ENCODE measurements around the gene TFAP2D. TPM values are rescaled to one million over a fixed set of nuclear protein-coding genes. Genes with fewer than 3 reads are reported as not detected.

The TFAP2D gene
- total and polyA plus RNA-seq, 8 donors = not detected

DNA sequence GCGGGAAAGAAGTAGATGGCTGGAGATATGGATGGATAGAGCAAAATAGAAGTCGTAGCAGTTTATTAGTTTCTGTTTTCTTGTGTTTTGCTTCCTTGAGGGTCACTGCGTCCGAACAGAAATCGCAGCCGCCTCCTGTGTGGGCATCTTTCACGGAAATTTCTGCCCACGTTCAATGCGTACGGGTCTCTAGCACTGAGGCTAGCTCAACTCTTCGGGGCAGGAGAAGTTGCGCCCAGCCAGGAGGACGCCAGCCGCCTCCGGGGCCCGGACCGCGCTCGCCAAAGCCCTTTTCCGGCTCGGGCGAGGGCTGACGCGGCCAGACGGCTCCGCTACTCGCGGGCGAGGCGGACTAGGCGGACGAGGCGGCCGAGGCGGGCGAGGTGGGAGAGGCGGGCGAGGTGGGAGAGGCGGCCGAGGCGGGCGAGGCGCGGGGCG is 106.2 kb downstream of the TFAP2D start:
- ATAC-seq = peak in 3 of 4 donors; percentile 14 to 45 (median 41)
- H3K27ac ChIP-seq = no peak overlapping the region

DNA sequence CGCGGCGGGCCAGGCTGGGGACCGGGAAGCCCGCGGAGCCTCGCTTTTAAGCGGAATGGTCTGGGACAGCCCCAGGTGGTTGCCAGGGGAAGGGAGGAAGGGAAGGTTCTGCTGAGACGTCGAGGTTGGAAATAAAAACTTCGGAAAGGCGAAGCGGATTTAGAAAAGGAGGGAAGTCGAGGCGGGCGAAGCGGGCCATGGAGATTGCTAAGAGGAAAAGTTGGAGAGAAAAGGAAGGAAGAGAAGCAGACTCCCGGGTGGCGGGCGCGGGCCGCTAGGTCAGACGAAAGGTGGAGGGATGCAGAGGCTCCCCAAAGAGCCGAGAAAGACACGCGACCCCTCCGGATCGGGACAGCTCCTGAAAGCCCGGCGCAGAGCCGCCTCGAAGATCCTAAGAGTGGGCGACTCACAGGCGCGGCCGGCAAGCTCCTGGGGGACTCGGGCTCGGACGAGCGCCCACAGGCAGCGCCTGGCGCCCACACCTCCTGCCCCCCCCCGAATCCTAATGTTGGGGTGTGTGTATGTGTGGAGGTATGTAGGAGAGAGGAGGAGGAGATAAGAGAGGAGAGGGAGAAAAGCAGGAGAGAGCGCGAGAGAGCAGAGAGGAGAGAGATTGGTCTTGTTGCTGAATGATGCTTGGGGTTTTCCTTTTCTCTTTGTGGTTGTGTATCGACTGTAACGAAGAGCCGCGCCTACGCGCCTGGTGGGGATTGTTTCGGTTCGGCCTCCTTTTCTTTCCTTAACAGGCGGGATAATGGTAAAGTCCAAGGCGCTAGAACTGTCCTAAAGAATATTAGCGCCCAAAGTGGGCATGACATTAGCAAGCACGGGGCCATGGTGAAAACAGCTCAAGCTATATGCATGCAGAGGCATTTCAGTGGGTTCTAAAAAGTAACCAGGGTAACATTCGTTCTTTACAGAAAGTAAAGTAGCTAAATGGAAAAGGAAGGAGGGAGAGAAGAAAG is 106.9 kb downstream of the TFAP2D start:
- FAIRE-seq = no peak
- Histone ChIP-seq H3K36me3 (no peaks in the 10 kb centered on the region), H3K9me3 (no peaks in the 10 kb centered on the region), H3K4me1 (peaks cover 0 to 15% (median 0%) of the 10 kb centered on the region in 3 donors), H3K27ac (no peak overlapping the region), H3K4me3 (peak overlapping the region in 1 of 4 donors; percentile 23), H3K27me3 (peaks cover 6 to 54% (median 25%) of the 10 kb centered on the region in 4 donors)
- intact Hi-C loops (cut with DNase I) = loop anchor here in 1 of 3 donors (10.0 kb wide), 1 partner anchor 725 kb away; no protein-coding TSS in a partner anchor
- 3% methylated on average over 50 to 58 of the region's 58 CpGs for WGBS, 2 donors
- ATAC-seq = no peak
- TF ChIP-seq, protein P1, sequence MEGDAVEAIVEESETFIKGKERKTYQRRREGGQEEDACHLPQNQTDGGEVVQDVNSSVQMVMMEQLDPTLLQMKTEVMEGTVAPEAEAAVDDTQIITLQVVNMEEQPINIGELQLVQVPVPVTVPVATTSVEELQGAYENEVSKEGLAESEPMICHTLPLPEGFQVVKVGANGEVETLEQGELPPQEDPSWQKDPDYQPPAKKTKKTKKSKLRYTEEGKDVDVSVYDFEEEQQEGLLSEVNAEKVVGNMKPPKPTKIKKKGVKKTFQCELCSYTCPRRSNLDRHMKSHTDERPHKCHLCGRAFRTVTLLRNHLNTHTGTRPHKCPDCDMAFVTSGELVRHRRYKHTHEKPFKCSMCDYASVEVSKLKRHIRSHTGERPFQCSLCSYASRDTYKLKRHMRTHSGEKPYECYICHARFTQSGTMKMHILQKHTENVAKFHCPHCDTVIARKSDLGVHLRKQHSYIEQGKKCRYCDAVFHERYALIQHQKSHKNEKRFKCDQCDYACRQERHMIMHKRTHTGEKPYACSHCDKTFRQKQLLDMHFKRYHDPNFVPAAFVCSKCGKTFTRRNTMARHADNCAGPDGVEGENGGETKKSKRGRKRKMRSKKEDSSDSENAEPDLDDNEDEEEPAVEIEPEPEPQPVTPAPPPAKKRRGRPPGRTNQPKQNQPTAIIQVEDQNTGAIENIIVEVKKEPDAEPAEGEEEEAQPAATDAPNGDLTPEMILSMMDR (IDR thresholded peaks at IDR 0.05) = no peak
- peak in 1 of 6 donors; percentile 52 for DNase-seq

More for the DNA sequence above, 106.2 kb downstream of the TFAP2D start:
- Histone ChIP-seq H3K4me1 (peaks cover 0 to 15% (median 0%) of the 10 kb centered on the region in 3 donors), H3K27me3 (peaks cover 6 to 47% (median 25%) of the 10 kb centered on the region in 4 donors), H3K4me3 (peak overlapping the region in 1 of 4 donors; percentile 23), H3K36me3 (no peaks in the 10 kb centered on the region), H3K9me3 (no peaks in the 10 kb centered on the region)
- TF ChIP-seq, protein P1 (IDR thresholded peaks at IDR 0.05) = no peak
- DNase-seq = peak in 2 of 6 donors; percentile 61 to 72
- intact Hi-C loops (cut with DNase I) = loop anchor here in 1 of 3 donors (10.0 kb wide), 1 partner anchor 725 kb away; no protein-coding TSS in a partner anchor
- no peak for FAIRE-seq
- 1 to 2% methylated on average over 45 of the region's 45 CpGs for WGBS, 2 donors

DNA sequence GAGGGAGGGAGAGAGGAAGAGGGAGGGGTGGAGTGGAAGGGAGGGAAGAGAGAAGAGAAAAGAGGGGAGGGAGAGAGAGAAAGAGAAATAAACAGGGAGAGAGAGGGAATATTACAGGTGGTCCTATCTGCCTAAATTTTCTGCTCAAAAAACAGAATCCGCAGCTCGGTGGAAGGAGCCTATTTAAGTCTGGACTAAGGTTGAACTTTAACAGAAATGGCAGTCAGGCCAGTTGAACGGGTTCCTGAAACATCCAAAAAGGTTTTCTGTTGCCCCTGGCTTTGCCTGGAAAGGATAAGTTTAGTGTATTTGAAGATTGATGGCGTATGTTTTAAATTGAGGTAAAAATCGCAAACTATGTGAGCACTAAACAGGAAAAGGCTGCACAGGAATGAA is 107.5 kb downstream of the TFAP2D start:
- 3 to 4% methylated on average over 5 of the region's 5 CpGs for WGBS, 2 donors

DNA sequence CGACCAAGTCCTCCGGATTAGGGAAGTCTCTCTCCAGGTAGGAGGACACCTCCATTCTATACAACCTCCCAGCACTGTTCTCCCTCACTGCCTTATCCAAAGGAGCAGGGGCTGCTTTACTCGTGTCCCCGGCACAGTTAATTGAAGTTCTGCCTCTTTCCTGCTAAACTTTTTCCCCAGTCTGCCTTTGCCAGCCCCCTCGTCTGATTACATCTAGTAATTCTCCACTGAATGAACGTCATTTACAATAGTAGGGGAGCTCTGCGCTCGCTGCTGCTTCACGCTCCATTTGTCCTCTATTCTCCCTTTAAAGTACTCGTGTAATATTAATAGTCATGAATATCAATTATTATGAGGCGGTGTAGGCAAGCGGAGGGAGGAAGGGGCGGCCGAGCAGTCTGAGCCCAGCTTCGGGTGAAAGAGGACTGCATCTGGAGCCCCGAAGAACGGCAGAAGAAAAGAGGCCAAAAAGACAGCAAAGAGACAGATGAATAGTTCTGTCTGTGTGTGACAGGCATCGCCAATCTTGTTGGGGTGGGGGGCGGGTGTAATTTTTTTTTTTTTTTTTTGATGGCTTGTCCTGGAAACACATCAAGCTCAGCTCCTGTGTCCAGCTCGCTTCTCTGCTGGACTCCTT is 108.2 kb downstream of the TFAP2D start:
- no peak overlapping the region for H3K4me3 ChIP-seq
- H3K36me3 ChIP-seq = no peaks in the 10 kb centered on the region
- no peak overlapping the region for H3K27ac ChIP-seq
- DNase-seq = no peak
- no peak for ATAC-seq
- TF ChIP-seq, protein P1 (IDR thresholded peaks at IDR 0.05) = no peak
- H3K9me3 ChIP-seq = no peaks in the 10 kb centered on the region
- peaks cover 3 to 65% (median 26%) of the 10 kb centered on the region in 4 donors for H3K27me3 ChIP-seq
- H3K4me1 ChIP-seq = peaks cover 0 to 15% (median 0%) of the 10 kb centered on the region in 3 donors
- WGBS, 2 donors = 5 to 6% methylated on average over 20 of the region's 20 CpGs
- no peak for FAIRE-seq
- intact Hi-C loops (cut with DNase I) = no loop called here

More for the DNA sequence above, 107.5 kb downstream of the TFAP2D start:
- H3K27ac ChIP-seq = no peak overlapping the region
- intact Hi-C loops (cut with DNase I) = no loop called here
- H3K4me1 ChIP-seq = peaks cover 0 to 15% (median 0%) of the 10 kb centered on the region in 3 donors
- no peak for FAIRE-seq
- no peak for DNase-seq
- ATAC-seq = no peak
- no peaks in the 10 kb centered on the region for H3K36me3 ChIP-seq
- TF ChIP-seq, protein P1 (IDR thresholded peaks at IDR 0.05) = no peak
- no peak overlapping the region for H3K4me3 ChIP-seq
- peaks cover 6 to 60% (median 26%) of the 10 kb centered on the region in 4 donors for H3K27me3 ChIP-seq
- no peaks in the 10 kb centered on the region for H3K9me3 ChIP-seq

Data from pancreas (tissue), 10 donors.